ENCODE results near the gene GOLGA6L2.

The GOLGA6L2 gene

GRCh38 chr15:23457890-23458289, 10.8 kb upstream of the GOLGA6L2 start:
- Histone ChIP-seq H3K4me3 (ENCODE audit: insufficient read depth, low read depth, low read length) (no peak overlapping the region), H3K9me3 (ENCODE audit: control insufficient read depth, low read length) (peaks cover 3% of the 10 kb centered on the region), H3K27me3 (ENCODE audit: control insufficient read depth, insufficient read depth, low read length, poor library complexity, severe bottlenecking) (no peaks in the 10 kb centered on the region), H3K36me3 (ENCODE audit: control insufficient read depth, insufficient read depth, low read length) (no peaks in the 10 kb centered on the region), H3K27ac (ENCODE audit: insufficient read depth, low read depth, low read length, poor library complexity, severe bottlenecking) (no peak overlapping the region), H3K4me1 (ENCODE audit: control insufficient read depth, insufficient read depth, low read length) (no peaks in the 10 kb centered on the region)
- 85 to 88% methylated on average over 4 to 5 of the region's 5 CpGs for WGBS, 2 experiments

GRCh38 chr15:23446215-23447106, 582 bp downstream of the GOLGA6L2 start:
- no peaks in the 10 kb centered on the region for H3K4me1 ChIP-seq (ENCODE audit: control insufficient read depth, insufficient read depth, low read length)

GRCh38 chr15:23444269-23444668, 2.8 kb downstream of the GOLGA6L2 start:
- no peaks in the 10 kb centered on the region for H3K27me3 ChIP-seq (ENCODE audit: control insufficient read depth, insufficient read depth, low read length, poor library complexity, severe bottlenecking)
- no peaks in the 10 kb centered on the region for H3K4me1 ChIP-seq (ENCODE audit: control insufficient read depth, insufficient read depth, low read length)
- peaks cover 3% of the 10 kb centered on the region for H3K9me3 ChIP-seq (ENCODE audit: control insufficient read depth, low read length)
- no peak overlapping the region for H3K4me3 ChIP-seq (ENCODE audit: insufficient read depth, low read depth, low read length)
- no peak overlapping the region for H3K27ac ChIP-seq (ENCODE audit: insufficient read depth, low read depth, low read length, poor library complexity, severe bottlenecking)
- no peaks in the 10 kb centered on the region for H3K36me3 ChIP-seq (ENCODE audit: control insufficient read depth, insufficient read depth, low read length)
- 83 to 85% methylated on average over 10 to 11 of the region's 11 CpGs for WGBS, 2 experiments

More at GRCh38 chr15:23446215-23447106, 582 bp downstream of the GOLGA6L2 start:
- Histone ChIP-seq H3K36me3 (ENCODE audit: control insufficient read depth, insufficient read depth, low read length) (no peaks in the 10 kb centered on the region), H3K27me3 (ENCODE audit: control insufficient read depth, insufficient read depth, low read length, poor library complexity, severe bottlenecking) (no peaks in the 10 kb centered on the region), H3K27ac (ENCODE audit: insufficient read depth, low read depth, low read length, poor library complexity, severe bottlenecking) (no peak overlapping the region), H3K9me3 (ENCODE audit: control insufficient read depth, low read length) (peaks cover 3% of the 10 kb centered on the region), H3K4me3 (ENCODE audit: insufficient read depth, low read depth, low read length) (no peak overlapping the region)
- WGBS, 2 experiments: 88 to 89% methylated on average over 15 of the region's 15 CpGs

GRCh38 chr15:23441204-23441603, 5.8 kb downstream of the GOLGA6L2 start:
- WGBS, 2 experiments: 86% methylated on average over 13 of the region's 13 CpGs
- Histone ChIP-seq H3K36me3 (ENCODE audit: control insufficient read depth, insufficient read depth, low read length) (no peaks in the 10 kb centered on the region), H3K9me3 (ENCODE audit: control insufficient read depth, low read length) (no peaks in the 10 kb centered on the region), H3K27me3 (ENCODE audit: control insufficient read depth, insufficient read depth, low read length, poor library complexity, severe bottlenecking) (no peaks in the 10 kb centered on the region), H3K27ac (ENCODE audit: insufficient read depth, low read depth, low read length, poor library complexity, severe bottlenecking) (no peak overlapping the region), H3K4me1 (ENCODE audit: control insufficient read depth, insufficient read depth, low read length) (no peaks in the 10 kb centered on the region), H3K4me3 (ENCODE audit: insufficient read depth, low read depth, low read length) (no peak overlapping the region)

- Histone ChIP-seq H3K36me3 (ENCODE audit: control insufficient read depth, insufficient read depth, low read length) (no peaks in the 10 kb centered on the region), H3K27ac (ENCODE audit: insufficient read depth, low read depth, low read length, poor library complexity, severe bottlenecking) (no peak overlapping the region), H3K4me3 (ENCODE audit: insufficient read depth, low read depth, low read length) (no peak overlapping the region), H3K9me3 (ENCODE audit: control insufficient read depth, low read length) (no peaks in the 10 kb centered on the region), H3K27me3 (ENCODE audit: control insufficient read depth, insufficient read depth, low read length, poor library complexity, severe bottlenecking) (no peaks in the 10 kb centered on the region), H3K4me1 (ENCODE audit: control insufficient read depth, insufficient read depth, low read length) (no peaks in the 10 kb centered on the region)
- 90 to 91% methylated on average over 10 of the region's 10 CpGs for whole genome bisulfite sequencing, 2 experiments
These were observed 6.4 kb downstream of the GOLGA6L2 start for GRCh38 chr15:23440596-23440995.

- H3K27ac ChIP-seq (ENCODE audit: insufficient read depth, low read depth, low read length, poor library complexity, severe bottlenecking): no peak overlapping the region
- H3K4me3 ChIP-seq (ENCODE audit: insufficient read depth, low read depth, low read length): no peak overlapping the region
- no peaks in the 10 kb centered on the region for H3K27me3 ChIP-seq (ENCODE audit: control insufficient read depth, insufficient read depth, low read length, poor library complexity, severe bottlenecking)
- 72 to 75% methylated on average over 7 of the region's 7 CpGs for WGBS, 2 experiments
- no peaks in the 10 kb centered on the region for H3K9me3 ChIP-seq (ENCODE audit: control insufficient read depth, low read length)
- H3K4me1 ChIP-seq (ENCODE audit: control insufficient read depth, insufficient read depth, low read length): no peaks in the 10 kb centered on the region
- H3K36me3 ChIP-seq (ENCODE audit: control insufficient read depth, insufficient read depth, low read length): no peaks in the 10 kb centered on the region
These were observed 7.5 kb downstream of the GOLGA6L2 start for GRCh38 chr15:23439513-23439912.

GRCh38 chr15:23438816-23439466, 8.1 kb downstream of the GOLGA6L2 start:
- H3K4me3 ChIP-seq (ENCODE audit: insufficient read depth, low read depth, low read length): no peak overlapping the region
- no peaks in the 10 kb centered on the region for H3K9me3 ChIP-seq (ENCODE audit: control insufficient read depth, low read length)
- no peaks in the 10 kb centered on the region for H3K27me3 ChIP-seq (ENCODE audit: control insufficient read depth, insufficient read depth, low read length, poor library complexity, severe bottlenecking)
- WGBS, 2 experiments: 78 to 91% methylated on average over 7 to 9 of the region's 9 CpGs
- no peak overlapping the region for H3K27ac ChIP-seq (ENCODE audit: insufficient read depth, low read depth, low read length, poor library complexity, severe bottlenecking)
- H3K36me3 ChIP-seq (ENCODE audit: control insufficient read depth, insufficient read depth, low read length): no peaks in the 10 kb centered on the region
- no peaks in the 10 kb centered on the region for H3K4me1 ChIP-seq (ENCODE audit: control insufficient read depth, insufficient read depth, low read length)

GRCh38 chr15:23437673-23438072, 9.4 kb downstream of the GOLGA6L2 start:
- no peaks in the 10 kb centered on the region for H3K27me3 ChIP-seq (ENCODE audit: control insufficient read depth, insufficient read depth, low read length, poor library complexity, severe bottlenecking)
- H3K36me3 ChIP-seq (ENCODE audit: control insufficient read depth, insufficient read depth, low read length): no peaks in the 10 kb centered on the region
- H3K4me3 ChIP-seq (ENCODE audit: insufficient read depth, low read depth, low read length): no peak overlapping the region
- 72 to 92% methylated on average over 2 of the region's 2 CpGs for WGBS, 2 experiments
- H3K27ac ChIP-seq (ENCODE audit: insufficient read depth, low read depth, low read length, poor library complexity, severe bottlenecking): no peak overlapping the region
- H3K9me3 ChIP-seq (ENCODE audit: control insufficient read depth, low read length): no peaks in the 10 kb centered on the region
- no peaks in the 10 kb centered on the region for H3K4me1 ChIP-seq (ENCODE audit: control insufficient read depth, insufficient read depth, low read length)

- no peak overlapping the region for H3K27ac ChIP-seq (ENCODE audit: insufficient read depth, low read depth, low read length, poor library complexity, severe bottlenecking)
- H3K36me3 ChIP-seq (ENCODE audit: control insufficient read depth, insufficient read depth, low read length): no peaks in the 10 kb centered on the region
- H3K4me1 ChIP-seq (ENCODE audit: control insufficient read depth, insufficient read depth, low read length): no peaks in the 10 kb centered on the region
- H3K9me3 ChIP-seq (ENCODE audit: control insufficient read depth, low read length): no peaks in the 10 kb centered on the region
- no peak overlapping the region for H3K4me3 ChIP-seq (ENCODE audit: insufficient read depth, low read depth, low read length)
- 80% methylated on average over 9 of the region's 9 CpGs for WGBS, 2 experiments
- H3K27me3 ChIP-seq (ENCODE audit: control insufficient read depth, insufficient read depth, low read length, poor library complexity, severe bottlenecking): no peaks in the 10 kb centered on the region
These were observed 9.9 kb downstream of the GOLGA6L2 start for GRCh38 chr15:23437146-23437545.

GRCh38 chr15:23436421-23436820, 10.6 kb downstream of the GOLGA6L2 start:
- Histone ChIP-seq H3K27ac (ENCODE audit: insufficient read depth, low read depth, low read length, poor library complexity, severe bottlenecking) (no peak overlapping the region), H3K4me3 (ENCODE audit: insufficient read depth, low read depth, low read length) (no peak overlapping the region), H3K4me1 (ENCODE audit: control insufficient read depth, insufficient read depth, low read length) (no peaks in the 10 kb centered on the region), H3K36me3 (ENCODE audit: control insufficient read depth, insufficient read depth, low read length) (no peaks in the 10 kb centered on the region), H3K27me3 (ENCODE audit: control insufficient read depth, insufficient read depth, low read length, poor library complexity, severe bottlenecking) (no peaks in the 10 kb centered on the region), H3K9me3 (ENCODE audit: control insufficient read depth, low read length) (no peaks in the 10 kb centered on the region)
- WGBS, 2 experiments: 90% methylated on average over 12 of the region's 12 CpGs
